Liver (tissue), 9 donors: Measurements from ENCODE around the gene ABCA13. TPM values are rescaled to one million over a fixed set of nuclear protein-coding genes. Genes with fewer than 3 reads are reported as not detected.

ENCODE experiments used
- DNase-seq: peaks from one replicate; pipeline ENCODE4 v3.0.0-alpha.2; 2017; ENCODE audit warnings: low spot score
- H3K27ac ChIP-seq, 2 donors: one replicate each; pipeline ENCODE4 v1.7.0; 2013; ENCODE audit warnings: inconsistent platforms in 2 of 2, low read length in 2 of 2, control low read depth in 1 of 2, low read depth in 1 of 2, mild to moderate bottlenecking in 1 of 2
- H3K27me3 ChIP-seq, 4 donors: one replicate each; pipeline versions ENCODE4 v1.6.1 to v1.7.0; 2013; ENCODE audit warnings: low read length in 3 of 4, inconsistent platforms in 1 of 4, mild to moderate bottlenecking in 1 of 4, moderate library complexity in 1 of 4; ENCODE audit not compliant: control insufficient read depth in 4 of 4, insufficient read depth in 4 of 4
- H3K36me3 ChIP-seq, 4 donors: one replicate each; pipeline versions ENCODE4 v1.6.1 to v1.7.0; 2013; ENCODE audit warnings: low read length in 3 of 4, mild to moderate bottlenecking in 3 of 4, low read depth in 1 of 4, moderate library complexity in 1 of 4; ENCODE audit not compliant: control insufficient read depth in 4 of 4, insufficient read depth in 3 of 4
- H3K4me1 ChIP-seq, 4 donors: one replicate each; pipeline versions ENCODE4 v1.6.1 to v1.7.0; 2013; ENCODE audit warnings: low read length in 3 of 4, mild to moderate bottlenecking in 3 of 4, moderate library complexity in 1 of 4; ENCODE audit not compliant: control insufficient read depth in 4 of 4, insufficient read depth in 4 of 4
- H3K4me3 ChIP-seq, 3 donors: one replicate each; pipeline versions ENCODE4 v1.6.1 to v1.7.0; 2013; ENCODE audit warnings: low read length in 3 of 3, control low read depth in 1 of 3, low read depth in 1 of 3, mild to moderate bottlenecking in 1 of 3
- H3K9ac ChIP-seq, 2 donors: one replicate each; pipeline ENCODE4 v1.7.0; 2013; ENCODE audit warnings: low read length in 2 of 2, mild to moderate bottlenecking in 2 of 2, moderate library complexity in 2 of 2, control low read depth in 1 of 2, low read depth in 1 of 2
- H3K9me3 ChIP-seq, 4 donors: one replicate each; pipeline versions ENCODE4 v1.6.1 to v1.7.0; 2013; ENCODE audit warnings: low read length in 3 of 4; ENCODE audit not compliant: control insufficient read depth in 4 of 4
- FOXA1 ChIP-seq: IDR thresholded peaks from 2 replicates; pipeline ENCODE4 v1.6.1; 2016; ENCODE audit warnings: antibody characterized with exemption
- FOXA2 ChIP-seq: IDR thresholded peaks from 2 replicates; pipeline ENCODE4 v1.6.1; 2016; ENCODE audit warnings: antibody characterized with exemption
- GABPA ChIP-seq, 2 donors: IDR thresholded peaks in 1 of 2; conservative IDR thresholded peaks in 1 of 2; 2 replicates each; pipeline ENCODE4 v1.6.1; 2016; ENCODE audit warnings: antibody characterized with exemption in 2 of 2, mild to moderate bottlenecking in 1 of 2, moderate library complexity in 1 of 2
- HNF4A ChIP-seq, 2 donors: conservative IDR thresholded peaks; 2 replicates each; pipeline ENCODE4 v1.6.1; 2016; ENCODE audit warnings: antibody characterized with exemption in 2 of 2, mild to moderate bottlenecking in 2 of 2
- HNF4G ChIP-seq: IDR thresholded peaks from 2 replicates; pipeline ENCODE4 v1.6.1; 2016; ENCODE audit warnings: antibody characterized with exemption
- JUND ChIP-seq, 2 donors: IDR thresholded peaks; 2 replicates each; pipeline ENCODE4 v1.6.1; 2016; ENCODE audit warnings: antibody characterized with exemption in 2 of 2
- NR2F2 ChIP-seq: IDR thresholded peaks from 2 replicates; pipeline ENCODE4 v1.6.1; 2016; ENCODE audit warnings: antibody characterized with exemption
- RAD21 ChIP-seq, 2 donors: IDR thresholded peaks; 2 replicates each; pipeline ENCODE4 v1.6.1; 2016; ENCODE audit warnings: antibody characterized with exemption in 2 of 2, mild to moderate bottlenecking in 2 of 2
- RXRA ChIP-seq, 2 donors: IDR thresholded peaks; 2 replicates each; pipeline ENCODE4 v1.6.1; 2017 to 2018; ENCODE audit warnings: antibody characterized with exemption in 2 of 2, mild to moderate bottlenecking in 1 of 2
- SP1 ChIP-seq: IDR thresholded peaks from 2 replicates; pipeline ENCODE4 v1.6.1; 2018; ENCODE audit warnings: antibody characterized with exemption, mild to moderate bottlenecking
- TAF1 ChIP-seq: conservative IDR thresholded peaks from 2 replicates; pipeline ENCODE4 v1.6.1; 2016; ENCODE audit warnings: antibody characterized with exemption, mild to moderate bottlenecking
- YY1 ChIP-seq: IDR thresholded peaks from 2 replicates; pipeline ENCODE4 v1.6.1; 2016; ENCODE audit warnings: antibody characterized with exemption, mild to moderate bottlenecking
- WGBS: extraction: QIAGEN DNeasy Blood & Tissue Kit; methylation state at CpG from one replicate; pipeline ENCODE4 v1.1.7; 2013; 5-methylcytosine and 5-hydroxymethylcytosine counted together
- polyA plus RNA-seq, 2 donors: library from polyadenylated mRNA; stranded (reverse) in 1 of 2; unstranded in 1 of 2; fragments of 200-250 nt in 1 of 2; fragments of >200 nt in 1 of 2; fragmentation: Nextera tagmentation in 1 of 2; extraction: Ambion mirVana in 1 of 2; gene quantifications; one replicate each; pipeline versions ENCODE4 v1.2.1 to v1.2.3, GENCODE V29; 2013 to 2015
- total RNA-seq, 2 donors: library from RNA; depleted of rRNA; stranded (reverse); fragments of >200 nt; gene quantifications; one replicate each; pipeline ENCODE4 v1.2.3, GENCODE V29; 2014
- TF ChIP-seq, protein P1 (sequence below): IDR thresholded peaks from 2 replicates; pipeline ENCODE4 v1.6.1; 2016; ENCODE audit warnings: antibody characterized with exemption
- TF ChIP-seq, protein P2 (sequence below): IDR thresholded peaks from 2 replicates; pipeline ENCODE4 v1.6.1; 2016; ENCODE audit warnings: antibody characterized with exemption, mild to moderate bottlenecking
- TF ChIP-seq, protein P3 (sequence below): fragments of 150-350 bp; IDR thresholded peaks from 2 replicates; pipeline ENCODE4 v1.5.1; 2017; ENCODE audit warnings: improper control_type of control experiment, low read depth, low read length; ENCODE audit not compliant: missing input control
- TF ChIP-seq, protein P4 (sequence below): IDR thresholded peaks from 2 replicates; pipeline ENCODE4 v1.6.1; 2016; ENCODE audit warnings: antibody characterized with exemption
- TF ChIP-seq, protein P5 (sequence below): IDR thresholded peaks from 2 replicates; pipeline ENCODE4 v1.6.1; 2016; ENCODE audit warnings: antibody characterized with exemption
- donor health status: healthy.
- donor health status: healthy.
- donor health status: healthy.
- donor health status: healthy.
- donor health status: healthy.

Gene ABCA13
- total and polyA plus RNA-seq, 4 donors = 0.22 to 1.0 (median 0.66) TPM

DNA sequence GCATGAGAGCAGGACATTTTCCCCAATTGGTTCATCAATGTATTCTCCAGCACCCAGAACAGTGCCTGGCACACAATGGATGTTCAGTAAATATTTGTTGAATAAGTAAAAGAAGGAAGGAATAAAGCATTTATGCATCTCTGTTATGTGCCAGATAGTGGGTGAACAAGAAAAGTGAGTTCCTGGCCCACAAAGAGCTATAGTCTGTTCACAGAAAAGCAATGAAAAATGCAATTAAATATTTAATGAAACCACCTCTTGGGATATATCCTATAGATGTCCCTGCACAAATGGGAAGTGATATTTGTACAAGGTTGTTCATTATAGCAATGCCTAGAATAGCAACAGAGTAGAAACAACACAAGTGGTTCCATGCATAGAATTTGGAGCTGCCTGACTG lies 2.1 kb downstream of the ABCA13 start:
- no peaks in the 10 kb centered on the region for H3K27me3 ChIP-seq
- TF ChIP-seq RAD21 (IDR thresholded peaks at IDR 0.05) = no peak
- TF ChIP-seq HNF4G = no peak
- TF ChIP-seq FOXA2 = no peak
- no peak for TF ChIP-seq YY1
- TF ChIP-seq, protein P1, sequence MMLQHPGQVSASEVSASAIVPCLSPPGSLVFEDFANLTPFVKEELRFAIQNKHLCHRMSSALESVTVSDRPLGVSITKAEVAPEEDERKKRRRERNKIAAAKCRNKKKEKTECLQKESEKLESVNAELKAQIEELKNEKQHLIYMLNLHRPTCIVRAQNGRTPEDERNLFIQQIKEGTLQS = no peak
- no peak for TF ChIP-seq HNF4A (conservative IDR thresholded peaks at IDR 0.05)
- no peak for TF ChIP-seq JUND (IDR thresholded peaks at IDR 0.05)
- TF ChIP-seq, protein P2, sequence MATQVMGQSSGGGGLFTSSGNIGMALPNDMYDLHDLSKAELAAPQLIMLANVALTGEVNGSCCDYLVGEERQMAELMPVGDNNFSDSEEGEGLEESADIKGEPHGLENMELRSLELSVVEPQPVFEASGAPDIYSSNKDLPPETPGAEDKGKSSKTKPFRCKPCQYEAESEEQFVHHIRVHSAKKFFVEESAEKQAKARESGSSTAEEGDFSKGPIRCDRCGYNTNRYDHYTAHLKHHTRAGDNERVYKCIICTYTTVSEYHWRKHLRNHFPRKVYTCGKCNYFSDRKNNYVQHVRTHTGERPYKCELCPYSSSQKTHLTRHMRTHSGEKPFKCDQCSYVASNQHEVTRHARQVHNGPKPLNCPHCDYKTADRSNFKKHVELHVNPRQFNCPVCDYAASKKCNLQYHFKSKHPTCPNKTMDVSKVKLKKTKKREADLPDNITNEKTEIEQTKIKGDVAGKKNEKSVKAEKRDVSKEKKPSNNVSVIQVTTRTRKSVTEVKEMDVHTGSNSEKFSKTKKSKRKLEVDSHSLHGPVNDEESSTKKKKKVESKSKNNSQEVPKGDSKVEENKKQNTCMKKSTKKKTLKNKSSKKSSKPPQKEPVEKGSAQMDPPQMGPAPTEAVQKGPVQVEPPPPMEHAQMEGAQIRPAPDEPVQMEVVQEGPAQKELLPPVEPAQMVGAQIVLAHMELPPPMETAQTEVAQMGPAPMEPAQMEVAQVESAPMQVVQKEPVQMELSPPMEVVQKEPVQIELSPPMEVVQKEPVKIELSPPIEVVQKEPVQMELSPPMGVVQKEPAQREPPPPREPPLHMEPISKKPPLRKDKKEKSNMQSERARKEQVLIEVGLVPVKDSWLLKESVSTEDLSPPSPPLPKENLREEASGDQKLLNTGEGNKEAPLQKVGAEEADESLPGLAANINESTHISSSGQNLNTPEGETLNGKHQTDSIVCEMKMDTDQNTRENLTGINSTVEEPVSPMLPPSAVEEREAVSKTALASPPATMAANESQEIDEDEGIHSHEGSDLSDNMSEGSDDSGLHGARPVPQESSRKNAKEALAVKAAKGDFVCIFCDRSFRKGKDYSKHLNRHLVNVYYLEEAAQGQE = no peak
- no peak for TF ChIP-seq TAF1
- no peak for TF ChIP-seq GABPA (IDR thresholded peaks at IDR 0.05 in 1 of 2, conservative IDR thresholded peaks at IDR 0.05 in 1 of 2)
- TF ChIP-seq SP1 = no peak
- TF ChIP-seq NR2F2 = no peak
- no peak for TF ChIP-seq FOXA1
- TF ChIP-seq, protein P3, sequence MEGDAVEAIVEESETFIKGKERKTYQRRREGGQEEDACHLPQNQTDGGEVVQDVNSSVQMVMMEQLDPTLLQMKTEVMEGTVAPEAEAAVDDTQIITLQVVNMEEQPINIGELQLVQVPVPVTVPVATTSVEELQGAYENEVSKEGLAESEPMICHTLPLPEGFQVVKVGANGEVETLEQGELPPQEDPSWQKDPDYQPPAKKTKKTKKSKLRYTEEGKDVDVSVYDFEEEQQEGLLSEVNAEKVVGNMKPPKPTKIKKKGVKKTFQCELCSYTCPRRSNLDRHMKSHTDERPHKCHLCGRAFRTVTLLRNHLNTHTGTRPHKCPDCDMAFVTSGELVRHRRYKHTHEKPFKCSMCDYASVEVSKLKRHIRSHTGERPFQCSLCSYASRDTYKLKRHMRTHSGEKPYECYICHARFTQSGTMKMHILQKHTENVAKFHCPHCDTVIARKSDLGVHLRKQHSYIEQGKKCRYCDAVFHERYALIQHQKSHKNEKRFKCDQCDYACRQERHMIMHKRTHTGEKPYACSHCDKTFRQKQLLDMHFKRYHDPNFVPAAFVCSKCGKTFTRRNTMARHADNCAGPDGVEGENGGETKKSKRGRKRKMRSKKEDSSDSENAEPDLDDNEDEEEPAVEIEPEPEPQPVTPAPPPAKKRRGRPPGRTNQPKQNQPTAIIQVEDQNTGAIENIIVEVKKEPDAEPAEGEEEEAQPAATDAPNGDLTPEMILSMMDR = no peak
- TF ChIP-seq, protein P4, sequence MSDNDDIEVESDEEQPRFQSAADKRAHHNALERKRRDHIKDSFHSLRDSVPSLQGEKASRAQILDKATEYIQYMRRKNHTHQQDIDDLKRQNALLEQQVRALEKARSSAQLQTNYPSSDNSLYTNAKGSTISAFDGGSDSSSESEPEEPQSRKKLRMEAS = no peak
- TF ChIP-seq, protein P5, sequence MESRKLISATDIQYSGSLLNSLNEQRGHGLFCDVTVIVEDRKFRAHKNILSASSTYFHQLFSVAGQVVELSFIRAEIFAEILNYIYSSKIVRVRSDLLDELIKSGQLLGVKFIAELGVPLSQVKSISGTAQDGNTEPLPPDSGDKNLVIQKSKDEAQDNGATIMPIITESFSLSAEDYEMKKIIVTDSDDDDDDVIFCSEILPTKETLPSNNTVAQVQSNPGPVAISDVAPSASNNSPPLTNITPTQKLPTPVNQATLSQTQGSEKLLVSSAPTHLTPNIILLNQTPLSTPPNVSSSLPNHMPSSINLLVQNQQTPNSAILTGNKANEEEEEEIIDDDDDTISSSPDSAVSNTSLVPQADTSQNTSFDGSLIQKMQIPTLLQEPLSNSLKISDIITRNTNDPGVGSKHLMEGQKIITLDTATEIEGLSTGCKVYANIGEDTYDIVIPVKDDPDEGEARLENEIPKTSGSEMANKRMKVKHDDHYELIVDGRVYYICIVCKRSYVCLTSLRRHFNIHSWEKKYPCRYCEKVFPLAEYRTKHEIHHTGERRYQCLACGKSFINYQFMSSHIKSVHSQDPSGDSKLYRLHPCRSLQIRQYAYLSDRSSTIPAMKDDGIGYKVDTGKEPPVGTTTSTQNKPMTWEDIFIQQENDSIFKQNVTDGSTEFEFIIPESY = no peak
- H3K4me3 ChIP-seq = no peak overlapping the region
- H3K36me3 ChIP-seq = no peaks in the 10 kb centered on the region
- no peaks in the 10 kb centered on the region for H3K9me3 ChIP-seq
- H3K4me1 ChIP-seq = no peaks in the 10 kb centered on the region
- no peak overlapping the region for H3K27ac ChIP-seq
- no peak overlapping the region for H3K9ac ChIP-seq
- DNase-seq = no peak

DNA sequence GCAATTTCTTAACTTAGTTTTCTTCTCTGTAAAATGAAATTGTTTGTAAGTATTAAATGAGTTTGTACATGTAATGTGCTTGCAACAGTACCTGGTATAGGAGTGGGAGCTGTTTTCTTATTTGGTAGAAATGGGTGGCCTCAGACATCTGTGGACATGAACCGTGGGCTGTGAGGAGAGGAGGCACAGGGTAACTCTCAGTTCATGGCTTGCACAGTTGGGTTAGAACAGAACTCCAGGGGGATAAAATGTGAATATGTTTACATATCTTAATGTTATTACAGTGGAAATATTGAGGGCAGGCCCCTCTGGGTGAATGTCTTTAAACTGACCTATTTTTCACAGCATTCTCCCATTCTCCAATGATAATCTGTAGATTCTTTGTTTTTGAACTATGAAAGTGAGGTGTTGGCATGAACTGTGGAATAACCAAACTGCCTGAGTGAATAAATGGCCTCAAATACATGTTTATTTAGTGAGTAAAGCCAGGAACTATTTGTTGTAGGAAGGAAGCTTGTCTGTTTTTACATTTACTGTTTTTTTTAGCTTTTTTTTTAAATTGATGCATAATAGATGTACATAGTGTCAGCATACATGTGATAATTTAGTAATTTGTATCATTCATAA lies 2.6 kb downstream of the ABCA13 start:
- no peaks in the 10 kb centered on the region for H3K27me3 ChIP-seq
- no peak overlapping the region for H3K9ac ChIP-seq
- TF ChIP-seq TAF1 (no peak), RXRA (IDR thresholded peaks at IDR 0.05) (no peak), NR2F2 (no peak), HNF4G (no peak), FOXA1 (no peak), SP1 (no peak), HNF4A (conservative IDR thresholded peaks at IDR 0.05) (no peak)
- TF ChIP-seq, protein P5 = no peak
- TF ChIP-seq, protein P1 = no peak
- DNase-seq = no peak
- no peak overlapping the region for H3K27ac ChIP-seq
- no peak overlapping the region for H3K4me3 ChIP-seq
- no peaks in the 10 kb centered on the region for H3K36me3 ChIP-seq
- WGBS = 86% methylated on average over 1 of the region's 1 CpG
- no peaks in the 10 kb centered on the region for H3K4me1 ChIP-seq
- no peaks in the 10 kb centered on the region for H3K9me3 ChIP-seq
